IPS DF 4.7 (cell line): ENCODE results near the gene SLC25A13.
"Not testable (repeated sequence)": the region's sequence is repeated elsewhere in the genome, so short reads cannot be mapped to it uniquely, and the experiment has no call there.

Experiments used
- DNase-seq: peaks from one replicate; pipeline ENCODE4 v3.0.0-alpha.2; 2013; ENCODE audit warnings: low spot score; ENCODE audit errors: extremely low read depth

SLC25A13 gene

GRCh38 chr7:96300502-96300901, 21.4 kb downstream of the SLC25A13 start:
- DNase-seq: no peak

- no peak for DNase-seq
Measured at GRCh38 chr7:96299496-96299895, 22.4 kb downstream of the SLC25A13 start.

GRCh38 chr7:96297876-96298275, 24.0 kb downstream of the SLC25A13 start:
- no peak for DNase-seq

GRCh38 chr7:96297446-96297845, 24.5 kb downstream of the SLC25A13 start:
- DNase-seq: not testable (repeated sequence)

- not testable (repeated sequence) for DNase-seq
Measured at GRCh38 chr7:96293911-96294310, 28.0 kb downstream of the SLC25A13 start.

GRCh38 chr7:96287559-96287958, 34.3 kb downstream of the SLC25A13 start:
- DNase-seq: no peak

GRCh38 chr7:96287132-96287531, 34.8 kb downstream of the SLC25A13 start:
- DNase-seq: no peak

GRCh38 chr7:96285579-96285978, 36.3 kb downstream of the SLC25A13 start:
- DNase-seq: no peak

GRCh38 chr7:96284835-96285234, 37.1 kb downstream of the SLC25A13 start:
- no peak for DNase-seq

GRCh38 chr7:96284240-96284639, 37.7 kb downstream of the SLC25A13 start:
- no peak for DNase-seq

- no peak for DNase-seq
Measured at GRCh38 chr7:96282835-96283234, 39.1 kb downstream of the SLC25A13 start.

GRCh38 chr7:96277921-96278320, 44.0 kb downstream of the SLC25A13 start:
- DNase-seq: no peak

- DNase-seq: no peak
Measured at GRCh38 chr7:96276019-96276418, 45.9 kb downstream of the SLC25A13 start.

GRCh38 chr7:96273716-96274115, 48.2 kb downstream of the SLC25A13 start:
- no peak for DNase-seq

GRCh38 chr7:96269246-96269994, 52.5 kb downstream of the SLC25A13 start:
- no peak for DNase-seq

GRCh38 chr7:96266580-96266979, 55.3 kb downstream of the SLC25A13 start:
- DNase-seq: no peak

GRCh38 chr7:96266015-96266414, 55.9 kb downstream of the SLC25A13 start:
- no peak for DNase-seq

- DNase-seq: no peak
Measured at GRCh38 chr7:96253964-96254363, 67.9 kb downstream of the SLC25A13 start.

- no peak for DNase-seq
Measured at GRCh38 chr7:96253441-96253840, 68.5 kb downstream of the SLC25A13 start.

- no peak for DNase-seq
Measured at GRCh38 chr7:96250776-96251361, 71.0 kb downstream of the SLC25A13 start.

GRCh38 chr7:96248405-96248804, 73.5 kb downstream of the SLC25A13 start:
- DNase-seq: no peak

- no peak for DNase-seq
Measured at GRCh38 chr7:96246919-96247318, 75.0 kb downstream of the SLC25A13 start.

GRCh38 chr7:96244992-96245292, 77.0 kb downstream of the SLC25A13 start:
- no peak for DNase-seq
